ENCODE data around the gene CD300LF.

The CD300LF gene

DNA sequence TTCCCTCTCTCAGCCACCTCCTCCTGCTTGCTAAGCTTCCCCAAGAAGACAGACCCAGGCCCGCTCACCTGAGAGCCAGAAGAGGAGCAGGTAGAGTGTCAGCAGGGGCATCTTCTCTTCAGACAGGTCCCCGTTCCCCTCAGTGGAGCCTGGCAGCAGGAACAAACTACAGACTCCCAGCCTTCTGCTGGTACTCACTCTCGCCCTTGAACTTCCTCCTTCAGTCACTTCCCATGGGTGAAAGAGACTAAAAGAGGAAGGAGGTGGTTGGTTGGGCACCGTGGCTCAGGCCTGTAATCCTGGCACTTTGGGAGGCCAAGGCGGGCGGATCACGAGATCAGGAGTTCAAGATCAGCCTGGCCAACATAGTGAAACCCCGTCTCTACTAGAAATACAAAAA, at the start of gene CD300LF:
CD300LF (minus strand) TSS at position 168 of the 400 bp plus-strand sequence; CDS start at position 111, 57 bp downstream.
- Mint-ChIP-seq H3K4me1 (peaks cover 10% of the 10 kb centered on the region), H3K4me3 (no peak within 1 kb of the TSS), H3K27ac (peak within 1 kb of the TSS in 1 of 2 donors; percentile 55), H3K27me3 (peaks cover 30% of the 10 kb centered on the region), H3K9me3 (no peaks in the 10 kb centered on the region)
- DNase-seq (no peak), ATAC-seq (no peak)

DNA sequence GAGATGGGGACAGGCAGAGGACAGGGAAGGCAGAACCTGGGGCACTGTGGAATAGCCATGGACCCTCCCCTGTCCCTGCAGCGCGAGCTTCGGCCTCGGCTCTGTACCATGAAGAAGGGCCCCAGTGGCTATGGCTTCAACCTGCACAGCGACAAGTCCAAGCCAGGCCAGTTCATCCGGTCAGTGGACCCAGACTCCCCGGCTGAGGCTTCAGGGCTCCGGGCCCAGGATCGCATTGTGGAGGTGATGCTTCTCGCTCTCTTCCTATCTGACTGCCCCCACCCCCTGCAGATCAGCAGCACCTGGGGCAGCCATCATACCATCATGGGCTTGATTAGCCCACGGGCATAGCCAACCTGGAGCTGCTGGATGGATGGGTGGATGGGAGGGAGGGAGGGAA, 49.2 kb upstream of the CD300LF start:
- Mint-ChIP-seq H3K27ac (no peak overlapping the region), H3K9me3 (no peaks in the 10 kb centered on the region), H3K4me1 (peaks cover 40% of the 10 kb centered on the region), H3K27me3 (no peaks in the 10 kb centered on the region), H3K4me3 (no peak overlapping the region)
- DNase-seq (no peak), ATAC-seq (no peak)

DNA sequence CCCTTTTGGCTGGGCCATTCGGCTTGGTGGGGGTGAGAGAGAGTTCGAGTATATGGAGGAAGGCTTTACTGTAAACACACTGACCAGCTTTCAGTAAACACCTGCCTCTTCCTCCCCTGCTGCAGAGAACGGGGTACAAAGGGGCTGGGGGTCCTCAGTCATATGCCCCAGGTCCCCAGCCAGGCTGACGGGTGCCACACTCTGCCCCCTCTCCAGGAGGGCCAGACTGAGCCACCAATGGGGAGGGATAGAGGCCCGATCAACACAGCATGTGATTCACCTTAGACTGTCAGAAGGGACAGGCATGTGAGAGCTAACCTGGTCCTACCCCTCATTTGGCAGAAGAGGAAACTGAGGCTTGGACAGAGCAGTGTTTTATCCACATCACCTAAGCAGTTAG, 48.7 kb upstream of the CD300LF start:
- DNase-seq, result no peak
- Mint-ChIP-seq H3K27me3 (no peaks in the 10 kb centered on the region), H3K9me3 (no peaks in the 10 kb centered on the region), H3K27ac (peak overlapping the region in 1 of 2 donors; percentile 71), H3K4me3 (no peak overlapping the region), H3K4me1 (peaks cover 45% of the 10 kb centered on the region)
- no peak for ATAC-seq

DNA sequence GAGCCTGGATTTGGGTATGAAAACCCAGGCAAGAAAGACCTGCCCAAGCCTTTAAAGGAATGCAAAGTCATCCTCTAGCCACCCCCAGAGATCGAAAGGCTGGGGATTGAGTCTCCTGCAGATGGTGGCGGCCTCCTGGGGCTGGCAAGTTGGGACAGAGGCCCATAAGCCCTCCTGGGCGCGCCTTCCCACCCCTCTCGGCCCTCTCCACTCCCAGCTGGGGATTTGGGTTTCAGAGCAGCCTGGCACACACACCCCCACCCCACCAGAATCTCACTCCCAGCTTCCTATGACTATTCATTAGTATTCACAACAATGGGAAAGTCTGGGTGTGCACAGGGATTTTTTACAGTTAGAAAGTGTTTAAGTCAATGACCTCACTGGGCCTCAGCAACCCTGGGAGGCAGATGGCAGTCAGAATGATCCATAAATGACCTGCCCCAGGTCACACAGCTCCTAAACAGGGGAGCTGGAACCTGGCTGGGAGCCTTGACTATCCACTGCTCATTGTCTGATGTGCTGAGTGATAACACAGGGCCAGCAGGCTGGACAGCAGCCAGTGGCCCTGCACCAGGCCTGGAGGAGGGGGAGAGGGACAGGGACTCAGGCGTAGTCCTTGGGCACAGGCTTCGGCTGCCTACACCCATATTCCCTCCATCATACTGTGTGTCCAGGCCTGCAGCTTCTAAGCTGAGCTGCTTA, 47.8 kb upstream of the CD300LF start:
- ATAC-seq, result no peak
- H3K4me3 Mint-ChIP-seq, result no peak overlapping the region
- H3K4me1 Mint-ChIP-seq, result peaks cover 52% of the 10 kb centered on the region
- no peaks in the 10 kb centered on the region for H3K27me3 Mint-ChIP-seq
- peak overlapping the region in 1 of 2 donors; percentile 76 for H3K27ac Mint-ChIP-seq
- DNase-seq, result no peak
- no peaks in the 10 kb centered on the region for H3K9me3 Mint-ChIP-seq

DNA sequence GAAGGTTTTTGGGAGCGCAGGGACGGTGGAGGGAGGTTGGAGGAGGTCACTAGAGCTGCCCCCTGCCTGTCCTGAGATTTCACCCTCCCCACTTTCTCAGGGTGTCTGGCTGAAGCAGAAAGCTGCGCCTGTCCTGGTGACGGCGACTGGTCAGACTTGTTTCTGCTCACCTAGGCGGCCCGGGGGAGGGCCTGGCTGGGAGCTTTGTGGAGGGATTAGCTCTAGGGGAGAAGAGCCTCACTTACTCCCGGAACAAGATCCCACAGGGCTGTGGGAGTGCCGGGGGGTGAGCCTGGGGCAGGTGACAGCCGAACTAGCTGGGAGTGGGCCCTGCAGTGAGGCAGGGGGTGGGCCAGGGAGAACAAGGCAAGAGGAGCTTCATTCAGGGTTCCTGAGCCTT, 47.2 kb upstream of the CD300LF start:
- Mint-ChIP-seq H3K4me1 (peaks cover 58% of the 10 kb centered on the region), H3K27ac (peak overlapping the region; percentile 87 to 90), H3K27me3 (no peaks in the 10 kb centered on the region), H3K9me3 (no peaks in the 10 kb centered on the region), H3K4me3 (peak overlapping the region; percentile 76 to 80)
- DNase-seq, result no peak
- ATAC-seq, result no peak

DNA sequence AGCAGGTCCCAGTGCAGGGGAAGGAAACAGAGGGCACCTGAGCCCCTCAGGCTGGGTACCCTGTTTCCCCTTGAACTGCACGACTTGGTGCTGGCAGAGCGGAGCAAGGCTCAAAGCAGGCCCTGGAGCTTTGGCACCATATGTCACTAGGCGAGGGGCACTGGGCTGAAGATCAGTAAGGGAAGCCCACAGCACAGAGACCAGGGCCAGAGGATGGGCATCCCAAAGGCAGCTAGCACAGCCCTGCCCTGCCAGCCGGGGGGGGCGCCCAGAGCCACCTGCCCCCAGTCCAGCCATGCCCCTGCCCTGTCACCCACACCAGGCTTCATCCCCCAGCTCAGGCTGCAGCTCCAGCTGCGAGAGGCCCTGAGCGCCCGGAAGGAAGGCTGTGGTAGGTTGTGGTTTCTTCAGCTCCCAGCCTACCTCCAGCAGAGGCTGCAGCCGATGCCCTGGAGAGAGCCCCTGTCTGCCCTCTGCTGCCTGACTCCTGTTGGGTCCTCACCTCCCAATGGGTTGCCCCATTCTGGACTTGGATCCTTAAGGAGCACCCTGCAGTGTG, 46.6 kb upstream of the CD300LF start:
- ATAC-seq, result peak; percentile 91
- peak; percentile 53 to 68 for DNase-seq
- Mint-ChIP-seq H3K4me1 (peaks cover 64% of the 10 kb centered on the region), H3K27ac (peak overlapping the region; percentile 90 to 94), H3K27me3 (no peaks in the 10 kb centered on the region), H3K9me3 (no peaks in the 10 kb centered on the region), H3K4me3 (peak overlapping the region; percentile 76 to 80)

DNA sequence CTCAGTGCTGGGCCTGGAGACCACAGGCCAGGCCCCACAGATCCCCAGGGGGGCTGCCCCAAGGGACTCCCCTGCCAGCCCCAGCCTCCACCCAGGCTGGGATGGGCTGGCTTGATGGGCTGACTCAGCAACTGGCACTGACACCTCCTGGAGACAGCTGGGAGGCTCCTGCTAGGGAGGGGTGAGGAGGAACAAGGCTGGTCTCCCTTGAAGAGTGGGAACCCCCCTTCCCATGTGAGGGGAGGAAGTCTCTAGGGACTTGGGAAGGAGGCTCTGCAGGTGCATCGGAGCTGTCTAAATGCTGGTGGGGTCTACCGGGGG, 46.1 kb upstream of the CD300LF start:
- Mint-ChIP-seq H3K9me3 (no peaks in the 10 kb centered on the region), H3K4me1 (peaks cover 69% of the 10 kb centered on the region), H3K4me3 (peak overlapping the region; percentile 76 to 80), H3K27ac (peak overlapping the region; percentile 82 to 94), H3K27me3 (no peaks in the 10 kb centered on the region)
- ATAC-seq (peak; percentile 66), DNase-seq (peak in 1 of 2 donors; percentile 39)

DNA sequence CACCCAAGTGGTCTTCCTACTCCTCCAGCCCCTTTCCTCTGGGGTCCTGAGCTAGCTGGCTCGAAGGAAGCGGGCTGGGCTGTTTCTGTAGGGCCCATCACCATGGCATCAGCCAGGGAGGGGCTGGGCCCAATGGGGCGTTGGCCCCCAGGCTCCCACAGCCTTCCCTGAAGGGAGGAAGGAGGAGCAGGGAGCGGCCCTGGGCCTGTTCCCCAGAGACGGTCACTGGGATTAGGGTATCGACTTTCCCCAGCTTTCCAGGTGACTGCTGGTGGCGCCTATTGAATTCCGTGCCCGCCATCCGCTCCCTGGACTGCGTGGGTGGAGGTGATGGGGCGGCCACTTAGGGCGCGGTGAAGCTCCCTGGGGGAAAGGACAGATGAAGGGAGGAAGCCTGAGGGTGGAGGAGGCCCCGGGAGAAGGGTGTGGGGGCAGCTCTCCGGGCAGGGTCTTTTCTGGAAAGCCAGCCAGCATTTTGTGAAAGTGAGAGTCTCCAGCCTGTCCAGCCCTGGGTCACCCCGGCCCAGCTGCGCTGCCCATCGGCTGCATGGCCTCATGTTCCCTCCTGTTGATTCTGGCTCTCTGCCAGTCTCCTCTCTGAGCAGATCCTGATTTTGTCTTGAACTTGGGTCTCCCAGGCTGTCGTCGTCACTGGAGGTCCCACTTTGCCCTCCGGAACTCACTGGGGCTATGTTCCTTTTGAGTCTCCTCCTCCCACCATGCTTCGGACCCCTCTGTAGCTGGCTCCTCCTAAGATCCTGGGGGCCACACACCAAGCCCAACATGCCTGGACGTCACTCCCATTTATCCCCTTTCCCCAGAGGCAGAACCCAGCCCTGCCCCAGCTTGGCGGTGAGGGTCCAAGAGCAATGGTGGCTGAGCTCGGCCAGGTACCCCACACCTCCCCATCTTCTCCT, 45.5 kb upstream of the CD300LF start:
- H3K9me3 Mint-ChIP-seq, result no peaks in the 10 kb centered on the region
- H3K27me3 Mint-ChIP-seq, result no peaks in the 10 kb centered on the region
- peak overlapping the region; percentile 94 for H3K27ac Mint-ChIP-seq
- no peak for DNase-seq
- peaks cover 75% of the 10 kb centered on the region for H3K4me1 Mint-ChIP-seq
- no peak for ATAC-seq
- peak overlapping the region; percentile 76 to 80 for H3K4me3 Mint-ChIP-seq

DNA sequence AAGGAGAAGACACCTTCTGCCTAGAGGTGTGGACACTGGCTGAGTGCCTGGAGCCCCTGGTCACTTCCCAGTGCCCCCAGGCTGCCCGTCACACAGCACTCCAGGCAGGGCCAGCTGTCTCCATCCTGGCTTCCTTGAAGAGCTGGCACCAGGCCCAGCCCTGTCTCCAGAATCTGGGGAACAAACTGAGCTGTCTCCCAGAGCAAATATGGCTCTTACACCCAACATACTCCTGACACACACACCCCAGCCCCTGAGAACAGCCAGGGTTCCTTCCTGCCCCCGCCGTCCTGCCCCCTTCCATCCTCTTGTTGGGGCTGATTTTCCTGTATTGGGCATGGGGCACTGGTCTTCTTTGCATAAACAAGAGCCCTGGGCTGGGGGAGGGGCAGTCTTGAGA, 44.8 kb upstream of the CD300LF start:
- Mint-ChIP-seq H3K27ac (peak overlapping the region; percentile 74 to 91), H3K4me1 (peaks cover 82% of the 10 kb centered on the region), H3K9me3 (no peaks in the 10 kb centered on the region), H3K4me3 (peak overlapping the region; percentile 76 to 80), H3K27me3 (no peaks in the 10 kb centered on the region)
- DNase-seq (no peak), ATAC-seq (no peak)

DNA sequence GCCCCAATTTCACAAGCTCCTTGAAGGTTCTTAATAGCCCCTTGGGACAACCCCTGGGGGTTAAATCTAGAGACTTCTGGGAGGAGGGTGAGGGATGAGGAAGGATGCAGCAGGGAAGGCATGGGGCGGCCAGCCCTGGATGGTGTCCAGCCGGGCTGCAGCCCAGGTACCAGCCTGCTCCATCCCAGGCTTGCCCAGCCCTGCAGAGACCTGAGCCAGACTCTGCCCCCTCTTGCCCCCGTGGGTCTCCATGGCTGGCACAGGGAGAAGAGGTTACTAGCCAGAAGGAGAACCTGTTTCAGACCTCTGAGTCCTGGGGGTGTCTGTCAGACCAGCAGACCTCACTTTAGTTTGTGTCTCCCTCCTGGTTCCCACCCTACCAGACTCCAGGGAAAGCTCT, 44.2 kb upstream of the CD300LF start:
- Mint-ChIP-seq H3K4me1 (peaks cover 88% of the 10 kb centered on the region), H3K4me3 (no peak overlapping the region), H3K27ac (peak overlapping the region; percentile 19 to 80), H3K27me3 (no peaks in the 10 kb centered on the region), H3K9me3 (no peaks in the 10 kb centered on the region)
- ATAC-seq, result no peak
- no peak for DNase-seq

DNA sequence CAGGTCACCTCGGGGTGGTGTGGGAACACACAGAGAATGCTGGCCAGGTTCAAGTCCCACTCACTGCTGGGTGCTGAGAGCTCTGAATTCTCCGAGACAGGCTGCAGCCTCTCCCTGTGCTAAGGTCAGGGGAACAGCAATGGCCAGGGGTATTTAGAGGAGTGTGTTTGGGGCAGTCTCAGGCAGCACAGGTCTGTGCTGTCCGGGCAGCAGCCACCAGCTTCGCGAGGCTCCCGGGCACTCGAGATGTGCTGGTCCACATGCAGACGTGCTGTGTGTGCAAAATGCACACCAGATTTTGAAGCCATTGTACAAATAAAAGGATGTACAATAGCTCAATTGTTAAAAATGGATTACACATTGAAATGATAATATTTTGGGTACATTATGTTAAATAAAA, 42.8 kb upstream of the CD300LF start:
- Mint-ChIP-seq H3K4me1 (peaks cover 97% of the 10 kb centered on the region), H3K27ac (no peak overlapping the region), H3K4me3 (peak overlapping the region in 1 of 2 donors; percentile 12), H3K9me3 (no peaks in the 10 kb centered on the region), H3K27me3 (no peaks in the 10 kb centered on the region)
- DNase-seq (no peak), ATAC-seq (no peak)

DNA sequence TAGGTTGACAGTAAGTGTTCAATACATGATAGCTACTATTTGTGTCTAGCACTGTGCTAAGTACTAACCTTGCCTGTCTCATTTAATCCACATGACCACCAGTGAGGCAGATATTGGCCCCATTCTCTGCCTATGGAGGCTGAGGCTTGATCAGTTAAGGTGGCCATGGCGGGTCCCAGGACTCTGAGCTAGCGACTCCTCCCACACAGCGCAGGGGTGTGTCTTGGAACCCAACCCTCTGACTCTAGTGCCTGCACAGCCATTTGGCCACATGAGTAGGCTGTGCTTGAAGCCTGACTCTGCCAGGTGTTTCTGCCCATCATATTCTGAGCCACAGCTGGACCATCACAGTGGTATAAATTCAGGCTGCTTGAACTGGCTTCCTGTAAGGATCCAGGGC, 42.1 kb upstream of the CD300LF start:
- ATAC-seq, result no peak
- DNase-seq, result no peak
- H3K9me3 Mint-ChIP-seq, result no peaks in the 10 kb centered on the region
- H3K27me3 Mint-ChIP-seq, result no peaks in the 10 kb centered on the region
- H3K4me1 Mint-ChIP-seq, result peaks cover 97% of the 10 kb centered on the region
- H3K4me3 Mint-ChIP-seq, result peak overlapping the region in 1 of 2 donors; percentile 26
- H3K27ac Mint-ChIP-seq, result no peak overlapping the region

DNA sequence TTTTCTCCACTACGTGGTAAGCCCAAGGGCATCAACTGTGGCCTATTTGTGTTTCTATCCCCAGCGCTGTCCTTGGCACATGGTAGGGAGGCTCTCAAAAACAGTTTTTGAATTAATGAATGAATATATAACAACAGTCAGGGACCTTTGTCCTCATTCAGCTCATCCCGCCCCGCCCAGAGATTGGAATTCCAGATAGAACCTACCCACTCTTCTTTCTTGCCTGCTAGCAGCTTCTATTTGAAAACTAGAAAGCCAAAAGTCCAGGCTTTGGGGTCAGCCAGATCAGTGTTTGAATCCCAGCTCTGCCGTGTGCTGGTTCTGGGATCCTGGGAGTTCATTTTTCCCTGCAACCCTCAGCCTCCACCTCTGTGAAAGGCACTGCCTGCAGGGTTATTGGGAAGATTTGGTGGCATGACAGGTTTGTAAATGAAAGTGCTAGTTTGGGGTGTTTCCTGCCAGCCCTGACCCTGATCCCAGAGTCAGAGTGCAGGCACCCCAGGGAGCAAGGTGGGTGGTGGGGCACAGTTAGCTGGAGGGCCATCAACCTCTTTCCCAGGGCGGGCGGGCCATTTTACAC, 40.2 kb upstream of the CD300LF start:
- no peak for DNase-seq
- no peak for ATAC-seq
- Mint-ChIP-seq H3K9me3 (no peaks in the 10 kb centered on the region), H3K27me3 (no peaks in the 10 kb centered on the region), H3K27ac (peak overlapping the region in 1 of 2 donors; percentile 94), H3K4me3 (peak overlapping the region; percentile 37 to 48), H3K4me1 (peaks cover 82% of the 10 kb centered on the region)

DNA sequence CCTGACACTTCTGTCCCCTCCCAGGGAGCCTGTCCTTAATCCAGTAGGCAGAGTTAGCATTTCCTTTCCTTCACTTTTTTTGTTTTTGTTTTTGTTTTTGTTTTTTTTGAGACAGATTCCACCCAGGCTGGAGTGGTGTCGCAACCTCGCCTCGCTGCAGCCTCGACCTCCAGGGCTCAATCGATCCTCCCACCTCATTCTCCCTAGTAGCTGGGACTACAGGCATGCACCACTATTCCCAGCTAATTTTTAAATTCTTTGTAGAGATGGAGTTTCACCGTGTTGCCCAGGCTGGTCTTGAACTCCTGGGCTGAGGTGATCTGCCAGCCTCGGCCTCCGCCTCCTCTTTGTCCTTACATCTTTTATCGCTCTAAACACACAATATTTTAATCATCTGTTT, 39.7 kb upstream of the CD300LF start:
- ATAC-seq (no peak), DNase-seq (no peak)
- H3K4me3 Mint-ChIP-seq, result peak overlapping the region; percentile 37 to 48
- H3K27ac Mint-ChIP-seq, result peak overlapping the region; percentile 89 to 94
- no peaks in the 10 kb centered on the region for H3K27me3 Mint-ChIP-seq
- peaks cover 82% of the 10 kb centered on the region for H3K4me1 Mint-ChIP-seq
- no peaks in the 10 kb centered on the region for H3K9me3 Mint-ChIP-seq

DNA sequence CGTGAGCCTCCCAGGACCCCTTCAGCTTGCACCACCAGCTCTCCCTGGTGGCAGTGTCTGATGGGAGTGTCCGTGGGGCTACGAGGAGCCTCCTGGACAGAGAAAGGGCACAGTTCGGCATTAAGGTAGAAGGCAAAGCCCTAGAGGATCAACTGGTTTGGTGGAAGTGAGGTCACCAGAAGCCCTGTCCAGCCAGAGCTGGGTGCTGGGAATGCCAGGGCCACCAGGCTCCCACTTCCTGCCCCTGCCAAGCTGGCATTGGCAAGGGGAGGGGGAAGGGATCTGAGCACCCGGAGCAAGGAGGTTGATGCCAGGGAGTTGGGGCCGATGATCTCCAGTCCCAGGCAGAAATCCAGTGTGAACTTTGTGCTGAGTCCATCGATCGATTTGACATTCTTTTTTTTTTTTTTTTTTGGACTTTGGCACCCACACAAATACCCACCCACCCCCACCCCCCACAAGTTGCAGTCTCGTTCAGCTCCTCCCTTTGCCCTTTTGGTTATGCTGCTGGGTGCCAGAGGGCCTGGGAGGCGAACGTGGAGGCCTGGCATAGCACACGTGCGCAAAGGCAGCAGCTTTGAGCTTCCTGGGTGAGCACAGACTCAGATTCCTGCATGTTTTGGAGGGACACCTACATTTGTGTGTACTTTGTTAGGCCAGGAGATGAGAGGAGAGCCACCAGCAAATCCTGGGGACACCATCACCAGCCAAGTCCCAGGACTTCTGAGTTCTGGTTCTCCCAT, 37.8 kb upstream of the CD300LF start:
- H3K27me3 Mint-ChIP-seq, result no peaks in the 10 kb centered on the region
- no peaks in the 10 kb centered on the region for H3K9me3 Mint-ChIP-seq
- H3K4me3 Mint-ChIP-seq, result peak overlapping the region; percentile 91 to 95
- H3K27ac Mint-ChIP-seq, result peak overlapping the region; percentile 94
- ATAC-seq (no peak), DNase-seq (no peak)
- H3K4me1 Mint-ChIP-seq, result peaks cover 82% of the 10 kb centered on the region
